AG04450 (cell line): ENCODE measurements around the gene KISS1R. TPM values are rescaled to one million over a fixed set of nuclear protein-coding genes. Genes with fewer than 3 reads are reported as not detected.

ENCODE experiments used
- CTCF ChIA-PET: fragments of 300-600, 350-600 bp; formaldehyde crosslinking; extraction: SDS; loops from one replicate; lab custom pipeline; 2022; ENCODE audit warnings: antibody characterized with exemption, inconsistent platforms; lab: Charles Lee
- POLR2A ChIA-PET: fragments of 350-600 bp; formaldehyde crosslinking; extraction: SDS; loops from one replicate; lab custom pipeline; 2021; ENCODE audit warnings: antibody characterized with exemption, inconsistent platforms; lab: Yijun Ruan, JAX
- DNase-seq: peaks from one replicate; pipeline ENCODE4 v3.0.0-alpha.2; 2011; ENCODE audit warnings: low read depth, low spot score
- H3K27ac ChIP-seq: one replicate; pipeline ENCODE4 v1.5.1; 2012; ENCODE audit warnings: low read depth, low read length, control low read depth
- H3K27me3 ChIP-seq: one replicate; pipeline ENCODE4 v1.6.0; 2012; ENCODE audit warnings: low read length; ENCODE audit not compliant: control insufficient read depth, insufficient read depth
- H3K4me3 ChIP-seq: 2 replicates; pipeline ENCODE4 v1.5.1; 2011; ENCODE audit warnings: mild to moderate bottlenecking, low read depth, low read length, control low read depth
- H3K9me3 ChIP-seq: 2 replicates; pipeline ENCODE4 v1.5.1; 2012; ENCODE audit warnings: low read length; ENCODE audit not compliant: control insufficient read depth, insufficient read depth
- polyA plus RNA-seq: library from polyadenylated mRNA; depleted of rRNA; stranded (reverse); fragments of >200 nt; gene quantifications from 2 replicates; pipeline ENCODE4 v1.2.3, GENCODE V29; 2011
- TF ChIP-seq, protein P1 (sequence below): IDR thresholded peaks from 2 replicates; pipeline ENCODE4 v1.5.1; 2011; ENCODE audit warnings: low read depth, low read length, control low read depth, inconsistent platforms

The KISS1R gene
- polyA plus RNA-seq, 1 experiment, result not detected

DNA sequence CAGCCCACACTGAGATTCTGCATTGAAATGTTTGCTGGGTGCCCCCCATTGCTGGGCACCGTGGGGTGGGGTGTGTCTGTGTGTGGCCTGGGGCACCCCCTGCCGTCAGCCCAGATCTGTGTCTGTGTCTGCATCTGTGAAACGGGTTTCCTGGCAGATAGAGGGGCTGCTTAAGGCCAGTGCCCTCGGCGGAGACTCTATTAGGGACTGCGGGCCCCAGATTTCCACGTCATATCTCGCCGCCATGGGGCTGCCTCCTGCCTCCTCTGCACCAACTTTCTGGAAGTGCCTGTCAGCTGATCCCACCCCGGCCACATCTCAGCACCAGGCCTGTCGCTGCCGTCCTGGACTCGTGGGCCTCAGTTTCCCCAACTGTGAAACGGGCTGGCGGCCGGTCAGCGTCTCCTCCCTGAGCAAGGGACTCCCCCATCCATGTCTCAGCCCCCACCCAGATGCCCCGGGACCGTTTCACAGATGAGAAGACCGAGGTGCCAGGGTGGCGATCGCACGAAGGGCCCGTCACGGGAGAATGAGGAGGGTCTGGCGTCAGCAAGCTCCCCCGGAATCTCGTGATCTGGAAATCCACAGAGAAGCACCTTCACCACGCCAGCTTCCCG lies 30.1 kb downstream of the KISS1R start:
- no peak for DNase-seq
- H3K9me3 ChIP-seq, result peaks cover 7% of the 10 kb centered on the region; the same call in 1 of the 2 replicates
- TF ChIP-seq, protein P1, sequence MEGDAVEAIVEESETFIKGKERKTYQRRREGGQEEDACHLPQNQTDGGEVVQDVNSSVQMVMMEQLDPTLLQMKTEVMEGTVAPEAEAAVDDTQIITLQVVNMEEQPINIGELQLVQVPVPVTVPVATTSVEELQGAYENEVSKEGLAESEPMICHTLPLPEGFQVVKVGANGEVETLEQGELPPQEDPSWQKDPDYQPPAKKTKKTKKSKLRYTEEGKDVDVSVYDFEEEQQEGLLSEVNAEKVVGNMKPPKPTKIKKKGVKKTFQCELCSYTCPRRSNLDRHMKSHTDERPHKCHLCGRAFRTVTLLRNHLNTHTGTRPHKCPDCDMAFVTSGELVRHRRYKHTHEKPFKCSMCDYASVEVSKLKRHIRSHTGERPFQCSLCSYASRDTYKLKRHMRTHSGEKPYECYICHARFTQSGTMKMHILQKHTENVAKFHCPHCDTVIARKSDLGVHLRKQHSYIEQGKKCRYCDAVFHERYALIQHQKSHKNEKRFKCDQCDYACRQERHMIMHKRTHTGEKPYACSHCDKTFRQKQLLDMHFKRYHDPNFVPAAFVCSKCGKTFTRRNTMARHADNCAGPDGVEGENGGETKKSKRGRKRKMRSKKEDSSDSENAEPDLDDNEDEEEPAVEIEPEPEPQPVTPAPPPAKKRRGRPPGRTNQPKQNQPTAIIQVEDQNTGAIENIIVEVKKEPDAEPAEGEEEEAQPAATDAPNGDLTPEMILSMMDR, result no peak
- H3K27me3 ChIP-seq, result no peaks in the 10 kb centered on the region
- H3K27ac ChIP-seq, result no peak overlapping the region
- ChIA-PET CTCF (no interaction called here), POLR2A (no interaction called here)
- no peak overlapping the region for H3K4me3 ChIP-seq

DNA sequence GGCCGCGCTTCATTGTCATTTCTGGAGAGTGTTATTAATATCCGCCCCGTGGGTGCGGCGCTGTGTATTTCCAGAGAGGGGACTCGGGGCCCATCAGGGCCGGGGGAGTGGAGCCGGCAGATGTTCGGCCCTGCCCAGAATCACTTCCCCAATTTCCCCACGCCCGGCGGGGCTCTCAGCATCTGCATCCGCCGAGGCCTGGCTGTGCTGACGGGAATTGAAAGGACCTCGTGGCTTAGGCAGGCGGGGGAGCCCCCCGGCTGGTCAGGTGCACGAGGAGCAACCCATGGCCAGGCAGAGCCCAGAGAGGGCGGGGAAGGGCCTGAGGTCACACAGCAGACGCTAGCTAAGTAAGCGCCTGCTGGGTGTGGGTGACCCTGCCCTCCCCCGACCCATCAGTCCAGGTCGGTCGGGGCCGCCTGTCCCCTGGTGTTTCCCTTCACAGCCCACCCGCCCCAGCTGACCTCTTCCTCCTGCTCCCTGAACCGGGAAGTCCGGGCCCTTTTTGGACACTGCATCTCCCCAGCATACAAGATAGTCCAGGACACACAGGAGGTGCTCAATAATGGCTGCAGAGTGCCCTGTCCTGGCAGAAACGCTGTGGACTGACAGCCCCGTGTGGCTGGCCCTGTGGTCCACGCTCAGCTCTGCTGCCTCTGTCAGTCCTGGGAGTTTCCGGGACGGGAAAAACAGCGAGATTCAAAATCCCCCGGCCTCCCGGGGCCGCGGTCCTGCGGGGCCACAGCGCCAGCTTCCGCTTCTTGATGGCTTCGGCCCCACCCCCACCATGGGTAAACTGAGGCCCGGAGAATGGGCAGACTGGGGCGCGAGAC lies 30.8 kb downstream of the KISS1R start:
- no peak for DNase-seq
- Histone ChIP-seq H3K4me3 (no peak overlapping the region), H3K27me3 (no peaks in the 10 kb centered on the region), H3K27ac (no peak overlapping the region), H3K9me3 (peaks cover 3% of the 10 kb centered on the region; the same call in 1 of the 2 replicates)
- ChIA-PET CTCF (interaction anchor here (0.6 kb wide), 1 partner anchor 177 kb away, joined by 3 read pairs; no protein-coding TSS in a partner anchor), POLR2A (no interaction called here)
- TF ChIP-seq, protein P1, result no peak

DNA sequence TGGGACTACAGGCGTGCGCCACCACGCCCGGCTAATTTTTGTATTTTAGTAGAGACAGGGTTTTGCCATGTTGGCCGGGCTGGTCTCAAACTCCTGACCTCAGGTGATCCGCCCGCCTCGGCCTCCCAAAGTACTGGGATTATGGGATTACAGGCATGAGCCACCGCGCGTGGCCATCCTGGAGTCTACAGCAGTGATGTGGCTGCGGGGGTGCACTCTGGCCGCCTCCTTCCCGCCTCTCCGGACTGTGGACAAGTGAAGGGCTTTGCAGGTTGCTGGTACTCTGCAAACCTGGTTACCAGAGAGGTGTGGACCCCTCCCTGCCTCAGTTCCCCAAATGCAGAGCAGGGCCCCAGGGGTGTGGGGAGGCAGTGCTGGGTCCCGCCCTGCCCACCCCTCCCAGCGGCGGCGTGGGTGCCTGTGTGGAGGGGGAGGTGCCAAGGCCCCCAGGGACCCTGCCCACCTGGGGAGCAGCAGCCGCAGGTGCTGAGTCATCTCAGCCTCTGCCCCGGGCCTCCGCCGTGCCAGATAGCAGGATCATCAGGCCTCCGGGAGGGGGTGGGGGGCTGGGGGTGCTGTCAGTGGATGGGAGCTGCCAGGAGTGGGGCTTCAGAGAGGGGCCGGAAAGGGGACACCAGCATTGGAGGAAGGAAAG lies 31.8 kb downstream of the KISS1R start:
- TF ChIP-seq, protein P1, result no peak
- CTCF ChIA-PET, result no interaction called here
- H3K27me3 ChIP-seq, result no peaks in the 10 kb centered on the region
- H3K27ac ChIP-seq, result no peak overlapping the region
- no peak overlapping the region for H3K4me3 ChIP-seq
- no peak for DNase-seq
- POLR2A ChIA-PET, result no interaction called here
- no peaks in the 10 kb centered on the region; the same call in 1 of the 2 replicates for H3K9me3 ChIP-seq

DNA sequence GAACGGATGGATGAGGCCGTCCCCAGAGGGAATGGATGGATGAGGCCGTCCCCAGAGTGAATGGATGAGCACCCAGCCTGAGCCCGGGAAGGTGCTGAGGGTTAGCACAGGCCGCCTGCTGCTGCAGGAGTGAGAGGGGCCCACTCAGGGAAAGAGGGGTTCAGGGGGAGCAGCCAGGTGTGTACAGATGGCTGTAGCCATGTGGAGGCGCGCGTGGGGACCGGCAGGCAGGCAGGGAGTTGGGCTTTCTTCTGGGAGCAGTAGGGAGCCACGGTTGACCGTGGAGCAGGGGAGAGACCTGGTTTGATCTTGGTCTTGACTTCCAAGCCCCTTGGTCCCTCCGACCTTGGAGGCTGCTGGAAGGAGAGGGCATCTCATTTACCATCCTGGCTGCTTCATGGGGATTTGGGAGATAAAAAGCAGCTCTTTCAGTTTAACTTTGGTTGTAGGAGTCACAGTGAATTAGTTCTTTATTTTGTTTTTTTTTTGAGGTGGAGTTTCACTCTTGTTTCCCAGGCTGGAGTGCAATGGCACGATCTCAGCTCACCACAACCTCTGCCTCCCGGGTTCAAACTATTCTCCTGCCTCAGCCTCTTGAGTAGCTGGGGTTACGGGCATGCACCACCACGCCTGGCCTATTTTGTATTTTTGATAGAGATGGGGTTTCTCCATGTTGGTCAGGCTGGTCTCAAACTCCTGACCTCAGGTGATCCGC lies 33.4 kb downstream of the KISS1R start:
- ChIA-PET POLR2A (interaction anchor here (0.7 kb wide), 1 partner anchor 51 kb away, joined by 4 read pairs; no protein-coding TSS in a partner anchor), CTCF (interaction anchor here (0.6 kb wide), 2 partner anchors 28 to 37 kb away, joined by 3 to 7 read pairs; no protein-coding TSS in a partner anchor)
- no peak for DNase-seq
- Histone ChIP-seq H3K27me3 (no peaks in the 10 kb centered on the region), H3K9me3 (no peaks in the 10 kb centered on the region; the same call in 1 of the 2 replicates), H3K4me3 (no peak overlapping the region), H3K27ac (no peak overlapping the region)
- TF ChIP-seq, protein P1, result no peak
